ENCODE data around the gene MBD5.

Gene MBD5

DNA sequence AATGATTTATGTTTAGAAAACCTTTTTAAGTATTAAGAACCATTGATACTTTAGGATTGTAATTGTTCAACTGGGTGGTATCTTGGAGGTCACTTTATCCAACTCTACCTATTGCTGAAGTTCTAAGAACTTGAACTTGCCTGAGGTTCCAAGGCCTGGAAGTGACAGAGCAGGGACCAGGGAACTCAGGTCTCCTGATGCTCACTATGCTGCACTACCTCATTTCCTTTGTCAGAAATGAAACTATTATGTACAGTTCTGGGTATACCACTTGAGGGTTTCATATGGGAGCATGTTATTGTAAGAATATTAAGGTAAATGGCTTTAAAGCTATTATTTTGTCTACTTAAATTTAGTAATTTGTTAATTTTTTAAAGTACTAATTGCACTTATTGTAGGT lies 3.0 kb downstream of the MBD5 start:
- ChIA-PET POLR2A (no interaction called here), CTCF (interaction anchor here (1.8 to 2.3 kb wide), 2 partner anchors 11 to 17 kb away, joined by 6 to 9 read pairs; no protein-coding TSS in a partner anchor)
- no peak for TF ChIP-seq CTCF (IDR thresholded peaks at IDR 0.05; ENCODE audit: control extremely low read depth, extremely low read depth, low read depth, missing control alignments)
- no peak for DNase-seq (ENCODE audit: extremely low spot score)

DNA sequence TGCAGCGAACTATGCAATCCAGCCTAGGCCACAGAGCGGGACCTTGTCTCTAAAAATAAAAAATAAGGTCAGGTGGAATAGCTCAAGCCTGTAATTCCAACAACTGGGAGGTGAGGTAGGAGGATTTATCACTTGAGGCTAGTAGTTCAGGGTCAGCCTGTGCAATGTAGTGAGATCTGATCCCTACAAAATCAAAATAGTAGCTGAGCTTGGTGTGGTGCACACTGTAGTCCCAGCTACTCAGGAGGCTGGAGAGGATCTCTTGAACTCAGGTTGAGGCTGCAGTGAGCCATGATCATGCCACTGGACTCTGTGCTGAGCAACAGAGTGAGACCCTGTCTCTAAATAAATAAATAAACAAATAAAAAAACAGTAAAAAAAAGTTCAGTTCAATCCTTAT lies 5.7 kb downstream of the MBD5 start:
- DNase-seq (ENCODE audit: extremely low spot score), result no peak
- CTCF ChIA-PET, result no interaction called here
- POLR2A ChIA-PET, result no interaction called here
- TF ChIP-seq CTCF (IDR thresholded peaks at IDR 0.05; ENCODE audit: control extremely low read depth, extremely low read depth, low read depth, missing control alignments), result no peak

- DNase-seq (ENCODE audit: extremely low spot score), result no peak
- POLR2A ChIA-PET, result no interaction called here
- CTCF ChIA-PET, result no interaction called here
- TF ChIP-seq CTCF (IDR thresholded peaks at IDR 0.05; ENCODE audit: control extremely low read depth, extremely low read depth, low read depth, missing control alignments), result no peak
Measured at GRCh38 chr2:148027822-148028221, 6.9 kb downstream of the MBD5 start.

DNA sequence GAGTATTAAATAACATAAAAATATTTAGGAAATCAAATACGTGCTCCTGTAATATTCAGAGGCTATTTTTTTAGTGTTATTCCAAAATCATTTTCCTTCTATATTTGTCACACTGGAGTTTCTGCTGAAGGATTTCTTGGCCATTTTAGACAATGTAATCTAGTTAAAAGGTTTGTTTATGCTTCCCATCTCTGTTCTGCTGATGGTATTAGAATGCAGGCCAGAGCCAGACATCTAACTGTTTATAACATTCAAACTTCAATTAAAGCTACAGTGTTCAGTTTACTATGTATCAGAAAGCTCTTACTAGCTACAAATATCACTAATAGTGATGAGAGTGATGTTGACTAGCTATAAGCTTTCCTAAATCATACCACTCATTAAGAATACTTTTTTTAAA lies 7.9 kb downstream of the MBD5 start:
- ChIA-PET CTCF (interaction anchor here (1.2 kb wide), 2 partner anchors 8 to 132 kb away, joined by 4 to 5 read pairs; partner anchors contain the start of genes MBD5 and ORC4), POLR2A (interaction anchor here (1.2 kb wide), 1 partner anchor 8 kb away, joined by 4 read pairs; the partner anchor contains the start of genes MBD5 and ORC4)
- no peak for TF ChIP-seq CTCF (IDR thresholded peaks at IDR 0.05; ENCODE audit: control extremely low read depth, extremely low read depth, low read depth, missing control alignments)
- no peak for DNase-seq (ENCODE audit: extremely low spot score)

GRCh38 chr2:148031152-148031551 lies 10.3 kb downstream of the MBD5 start:
- DNase-seq (ENCODE audit: extremely low spot score), result no peak
- POLR2A ChIA-PET, result no interaction called here
- CTCF ChIA-PET, result interaction anchor here (1.4 to 2.4 kb wide), 3 partner anchors 9 to 11 kb away, joined by 4 to 6 read pairs (median 6); no protein-coding TSS in a partner anchor
- TF ChIP-seq CTCF (IDR thresholded peaks at IDR 0.05; ENCODE audit: control extremely low read depth, extremely low read depth, low read depth, missing control alignments), result no peak

GRCh38 chr2:148032215-148032614 lies 11.3 kb downstream of the MBD5 start:
- POLR2A ChIA-PET, result no interaction called here
- TF ChIP-seq CTCF (IDR thresholded peaks at IDR 0.05; ENCODE audit: control extremely low read depth, extremely low read depth, low read depth, missing control alignments), result no peak
- DNase-seq (ENCODE audit: extremely low spot score), result no peak
- CTCF ChIA-PET, result interaction anchor here (1.1 to 2.4 kb wide), 4 partner anchors 8 to 19 kb away, joined by 3 to 6 read pairs (median 4); no protein-coding TSS in a partner anchor
